Measurements from ENCODE around the gene KIF18B. TPM values are rescaled to one million over a fixed set of nuclear protein-coding genes. Genes with fewer than 3 reads are reported as not detected.

The KIF18B gene
- total RNA-seq, 1 donor from 2014 or later = 0.74 TPM

- DNase-seq (ENCODE audit: extremely low spot score in 2 of 2) = no peak
- H3K9me3 ChIP-seq = no peaks in the 10 kb centered on the region
- H3K36me3 ChIP-seq = no peaks in the 10 kb centered on the region
- TF ChIP-seq CTCF (IDR thresholded peaks at IDR 0.05) = no peak
- H3K4me1 ChIP-seq = no peaks in the 10 kb centered on the region
- no peak overlapping the region for H3K27ac ChIP-seq
- H3K4me3 ChIP-seq = no peak overlapping the region
- H3K27me3 ChIP-seq = no peaks in the 10 kb centered on the region
- intact Hi-C loops (cut with DNase I) = loop anchor here (10.0 kb wide), 1 partner anchor 272 kb away; no protein-coding TSS in a partner anchor
Observed at GRCh38 chr17:44922746-44923470, 24.7 kb downstream of the KIF18B start.

GRCh38 chr17:44922136-44922535, 25.4 kb downstream of the KIF18B start:
- intact Hi-C loops (cut with DNase I) = loop anchor here (10.0 kb wide), 1 partner anchor 273 kb away; no protein-coding TSS in a partner anchor
- Histone ChIP-seq H3K9me3 (no peaks in the 10 kb centered on the region), H3K27me3 (no peaks in the 10 kb centered on the region), H3K4me1 (peaks cover 4% of the 10 kb centered on the region), H3K27ac (no peak overlapping the region), H3K4me3 (no peak overlapping the region), H3K36me3 (no peaks in the 10 kb centered on the region)
- no peak for DNase-seq (ENCODE audit: extremely low spot score in 2 of 2)
- no peak for TF ChIP-seq POLR2A (IDR thresholded peaks at IDR 0.05)
- TF ChIP-seq POLR2AphosphoS5 (IDR thresholded peaks at IDR 0.05; ENCODE audit: insufficient read depth in 1 of 2, low read depth in 1 of 2) = no peak
- TF ChIP-seq CTCF (IDR thresholded peaks at IDR 0.05) = no peak

GRCh38 chr17:44921122-44921882, 26.3 kb downstream of the KIF18B start:
- Histone ChIP-seq H3K27me3 (no peaks in the 10 kb centered on the region), H3K9me3 (no peaks in the 10 kb centered on the region), H3K36me3 (no peaks in the 10 kb centered on the region), H3K27ac (no peak overlapping the region), H3K4me3 (no peak overlapping the region), H3K4me1 (peaks cover 12% of the 10 kb centered on the region)
- intact Hi-C loops (cut with DNase I) = loop anchor here (10.0 kb wide), 1 partner anchor 273 kb away; no protein-coding TSS in a partner anchor
- DNase-seq (ENCODE audit: extremely low spot score in 2 of 2) = no peak
- TF ChIP-seq POLR2A (IDR thresholded peaks at IDR 0.05) (no peak), POLR2AphosphoS5 (IDR thresholded peaks at IDR 0.05; ENCODE audit: insufficient read depth in 1 of 2, low read depth in 1 of 2) (no peak), CTCF (IDR thresholded peaks at IDR 0.05) (no peak)

- H3K4me3 ChIP-seq = no peak overlapping the region
- no peaks in the 10 kb centered on the region for H3K9me3 ChIP-seq
- TF ChIP-seq POLR2AphosphoS5 (IDR thresholded peaks at IDR 0.05; ENCODE audit: insufficient read depth in 1 of 2, low read depth in 1 of 2) (no peak), CTCF (IDR thresholded peaks at IDR 0.05) (no peak), POLR2A (IDR thresholded peaks at IDR 0.05) (no peak)
- no peak for DNase-seq (ENCODE audit: extremely low spot score in 2 of 2)
- no peaks in the 10 kb centered on the region for H3K36me3 ChIP-seq
- H3K27ac ChIP-seq = no peak overlapping the region
- peaks cover 12% of the 10 kb centered on the region for H3K4me1 ChIP-seq
- intact Hi-C loops (cut with DNase I) = loop anchor here (10.0 kb wide), 1 partner anchor 274 kb away; no protein-coding TSS in a partner anchor
- no peaks in the 10 kb centered on the region for H3K27me3 ChIP-seq
Observed at GRCh38 chr17:44920565-44920940, 27.0 kb downstream of the KIF18B start.
